Activated CD8-positive, alpha-beta memory T cell treated with anti-CD3 and anti-CD28 coated beads, Interleukin-2, amount 50 U/mL, for 1 hour (primary cell): Measurements from ENCODE around the gene CSMD2.

ENCODE experiments used
- DNase-seq: peaks from one replicate; pipeline ENCODE4 v3.0.0-alpha.2; 2020; ENCODE audit errors: extremely low read depth

Gene CSMD2

GRCh38 chr1:33902486-33903209 lies 262.4 kb downstream of the CSMD2 start:
- no peak for DNase-seq

- DNase-seq = no peak
These were observed 265.3 kb downstream of the CSMD2 start for GRCh38 chr1:33899746-33900145.

- DNase-seq = no peak
These were observed 266.1 kb downstream of the CSMD2 start for GRCh38 chr1:33898881-33899280.

- DNase-seq = no peak
These were observed 266.6 kb downstream of the CSMD2 start for GRCh38 chr1:33898406-33898805.

GRCh38 chr1:33897092-33897725 lies 267.8 kb downstream of the CSMD2 start:
- no peak for DNase-seq

- DNase-seq = no peak
These were observed 269.1 kb downstream of the CSMD2 start for GRCh38 chr1:33895976-33896375.

GRCh38 chr1:33895396-33895795 lies 269.6 kb downstream of the CSMD2 start:
- no peak for DNase-seq

GRCh38 chr1:33893147-33893830 lies 271.7 kb downstream of the CSMD2 start:
- no peak for DNase-seq

GRCh38 chr1:33886496-33886895 lies 278.5 kb downstream of the CSMD2 start:
- no peak for DNase-seq

GRCh38 chr1:33880305-33880704 lies 284.7 kb downstream of the CSMD2 start:
- DNase-seq = no peak

GRCh38 chr1:33878392-33878791 lies 286.6 kb downstream of the CSMD2 start:
- no peak for DNase-seq

GRCh38 chr1:33876970-33877650 lies 287.9 kb downstream of the CSMD2 start:
- no peak for DNase-seq

GRCh38 chr1:33875862-33876261 lies 289.2 kb downstream of the CSMD2 start:
- DNase-seq = no peak

- DNase-seq = no peak
These were observed 290.4 kb downstream of the CSMD2 start for GRCh38 chr1:33874636-33875035.

GRCh38 chr1:33872683-33873082 lies 292.3 kb downstream of the CSMD2 start:
- no peak for DNase-seq

GRCh38 chr1:33872275-33872674 lies 292.8 kb downstream of the CSMD2 start:
- DNase-seq = no peak

GRCh38 chr1:33867684-33868083 lies 297.3 kb downstream of the CSMD2 start:
- DNase-seq = no peak

- no peak for DNase-seq
These were observed 298.7 kb downstream of the CSMD2 start for GRCh38 chr1:33866281-33866680.

GRCh38 chr1:33864460-33865389 lies 300.3 kb downstream of the CSMD2 start:
- no peak for DNase-seq

GRCh38 chr1:33863779-33864178 lies 301.3 kb downstream of the CSMD2 start, which contains the start of gene HMGB4:
Gene HMGB4 (plus strand): TSS chr1:33864079. CDS start chr1:33864192, 113 bp downstream.
- DNase-seq = no peak

- no peak for DNase-seq
These were observed 304.4 kb downstream of the CSMD2 start for GRCh38 chr1:33860671-33861070.
